ENCODE measurements around the gene UBE2L3.
"Not testable (repeated sequence)": the region's sequence is repeated elsewhere in the genome, so short reads cannot be mapped to it uniquely, and the experiment has no call there.

DNA sequence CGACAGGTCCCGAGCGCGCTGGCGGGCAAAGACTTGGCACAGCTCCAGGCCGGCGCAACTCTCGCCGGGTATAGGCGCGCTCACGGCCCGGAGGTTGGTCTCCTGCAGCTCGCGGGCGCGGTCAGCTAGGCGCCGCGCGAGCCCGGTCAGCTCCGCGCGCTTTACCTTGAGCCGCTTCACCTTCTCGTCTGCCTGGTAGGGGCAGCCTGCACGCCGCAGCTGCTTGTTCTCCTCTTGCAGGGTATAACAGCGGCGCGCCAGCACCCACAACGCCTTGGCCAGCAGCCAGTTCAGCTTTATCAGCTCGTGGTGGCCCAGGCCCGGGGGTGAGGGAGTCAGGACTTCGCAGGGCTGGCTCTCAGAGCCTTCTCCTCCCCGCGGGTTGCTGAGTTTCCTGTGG lies 18.0 kb upstream of the UBE2L3 start:
- not testable (repeated sequence) for TF ChIP-seq EZH2 (IDR thresholded peaks at IDR 0.05; ENCODE audit: low read depth, unreplicated experiment)
- TF ChIP-seq, protein P1, sequence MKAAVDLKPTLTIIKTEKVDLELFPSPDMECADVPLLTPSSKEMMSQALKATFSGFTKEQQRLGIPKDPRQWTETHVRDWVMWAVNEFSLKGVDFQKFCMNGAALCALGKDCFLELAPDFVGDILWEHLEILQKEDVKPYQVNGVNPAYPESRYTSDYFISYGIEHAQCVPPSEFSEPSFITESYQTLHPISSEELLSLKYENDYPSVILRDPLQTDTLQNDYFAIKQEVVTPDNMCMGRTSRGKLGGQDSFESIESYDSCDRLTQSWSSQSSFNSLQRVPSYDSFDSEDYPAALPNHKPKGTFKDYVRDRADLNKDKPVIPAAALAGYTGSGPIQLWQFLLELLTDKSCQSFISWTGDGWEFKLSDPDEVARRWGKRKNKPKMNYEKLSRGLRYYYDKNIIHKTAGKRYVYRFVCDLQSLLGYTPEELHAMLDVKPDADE (IDR thresholded peaks at IDR 0.05): not testable (repeated sequence)
- TF ChIP-seq, protein P2, sequence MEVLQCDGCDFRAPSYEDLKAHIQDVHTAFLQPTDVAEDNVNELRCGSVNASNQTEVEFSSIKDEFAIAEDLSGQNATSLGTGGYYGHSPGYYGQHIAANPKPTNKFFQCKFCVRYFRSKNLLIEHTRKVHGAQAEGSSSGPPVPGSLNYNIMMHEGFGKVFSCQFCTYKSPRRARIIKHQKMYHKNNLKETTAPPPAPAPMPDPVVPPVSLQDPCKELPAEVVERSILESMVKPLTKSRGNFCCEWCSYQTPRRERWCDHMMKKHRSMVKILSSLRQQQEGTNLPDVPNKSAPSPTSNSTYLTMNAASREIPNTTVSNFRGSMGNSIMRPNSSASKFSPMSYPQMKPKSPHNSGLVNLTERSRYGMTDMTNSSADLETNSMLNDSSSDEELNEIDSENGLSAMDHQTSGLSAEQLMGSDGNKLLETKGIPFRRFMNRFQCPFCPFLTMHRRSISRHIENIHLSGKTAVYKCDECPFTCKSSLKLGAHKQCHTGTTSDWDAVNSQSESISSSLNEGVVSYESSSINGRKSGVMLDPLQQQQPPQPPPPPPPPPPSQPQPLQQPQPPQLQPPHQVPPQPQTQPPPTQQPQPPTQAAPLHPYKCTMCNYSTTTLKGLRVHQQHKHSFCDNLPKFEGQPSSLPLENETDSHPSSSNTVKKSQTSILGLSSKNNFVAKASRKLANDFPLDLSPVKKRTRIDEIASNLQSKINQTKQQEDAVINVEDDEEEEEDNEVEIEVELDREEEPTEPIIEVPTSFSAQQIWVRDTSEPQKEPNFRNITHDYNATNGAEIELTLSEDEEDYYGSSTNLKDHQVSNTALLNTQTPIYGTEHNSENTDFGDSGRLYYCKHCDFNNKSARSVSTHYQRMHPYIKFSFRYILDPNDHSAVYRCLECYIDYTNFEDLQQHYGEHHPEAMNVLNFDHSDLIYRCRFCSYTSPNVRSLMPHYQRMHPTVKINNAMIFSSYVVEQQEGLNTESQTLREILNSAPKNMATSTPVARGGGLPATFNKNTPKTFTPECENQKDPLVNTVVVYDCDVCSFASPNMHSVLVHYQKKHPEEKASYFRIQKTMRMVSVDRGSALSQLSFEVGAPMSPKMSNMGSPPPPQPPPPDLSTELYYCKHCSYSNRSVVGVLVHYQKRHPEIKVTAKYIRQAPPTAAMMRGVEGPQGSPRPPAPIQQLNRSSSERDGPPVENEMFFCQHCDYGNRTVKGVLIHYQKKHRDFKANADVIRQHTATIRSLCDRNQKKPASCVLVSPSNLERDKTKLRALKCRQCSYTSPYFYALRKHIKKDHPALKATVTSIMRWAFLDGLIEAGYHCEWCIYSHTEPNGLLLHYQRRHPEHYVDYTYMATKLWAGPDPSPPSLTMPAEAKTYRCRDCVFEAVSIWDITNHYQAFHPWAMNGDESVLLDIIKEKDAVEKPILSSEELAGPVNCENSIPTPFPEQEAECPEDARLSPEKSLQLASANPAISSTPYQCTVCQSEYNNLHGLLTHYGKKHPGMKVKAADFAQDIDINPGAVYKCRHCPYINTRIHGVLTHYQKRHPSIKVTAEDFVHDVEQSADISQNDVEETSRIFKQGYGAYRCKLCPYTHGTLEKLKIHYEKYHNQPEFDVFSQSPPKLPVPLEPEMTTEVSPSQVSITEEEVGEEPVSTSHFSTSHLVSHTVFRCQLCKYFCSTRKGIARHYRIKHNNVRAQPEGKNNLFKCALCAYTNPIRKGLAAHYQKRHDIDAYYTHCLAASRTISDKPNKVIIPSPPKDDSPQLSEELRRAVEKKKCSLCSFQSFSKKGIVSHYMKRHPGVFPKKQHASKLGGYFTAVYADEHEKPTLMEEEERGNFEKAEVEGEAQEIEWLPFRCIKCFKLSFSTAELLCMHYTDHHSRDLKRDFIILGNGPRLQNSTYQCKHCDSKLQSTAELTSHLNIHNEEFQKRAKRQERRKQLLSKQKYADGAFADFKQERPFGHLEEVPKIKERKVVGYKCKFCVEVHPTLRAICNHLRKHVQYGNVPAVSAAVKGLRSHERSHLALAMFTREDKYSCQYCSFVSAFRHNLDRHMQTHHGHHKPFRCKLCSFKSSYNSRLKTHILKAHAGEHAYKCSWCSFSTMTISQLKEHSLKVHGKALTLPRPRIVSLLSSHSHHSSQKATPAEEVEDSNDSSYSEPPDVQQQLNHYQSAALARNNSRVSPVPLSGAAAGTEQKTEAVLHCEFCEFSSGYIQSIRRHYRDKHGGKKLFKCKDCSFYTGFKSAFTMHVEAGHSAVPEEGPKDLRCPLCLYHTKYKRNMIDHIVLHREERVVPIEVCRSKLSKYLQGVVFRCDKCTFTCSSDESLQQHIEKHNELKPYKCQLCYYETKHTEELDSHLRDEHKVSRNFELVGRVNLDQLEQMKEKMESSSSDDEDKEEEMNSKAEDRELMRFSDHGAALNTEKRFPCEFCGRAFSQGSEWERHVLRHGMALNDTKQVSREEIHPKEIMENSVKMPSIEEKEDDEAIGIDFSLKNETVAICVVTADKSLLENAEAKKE (CRISPR knock-in tag; IDR thresholded peaks at IDR 0.05): not testable (repeated sequence)
